Testis (tissue), 3 donors: Measurements from ENCODE around the gene RNF121. TPM values are rescaled to one million over a fixed set of nuclear protein-coding genes. Genes with fewer than 3 reads are reported as not detected.

Experiments
- DNase-seq: peaks from one replicate; pipeline ENCODE4 v3.0.0-alpha.2; 2019
- H3K27ac ChIP-seq, 2 donors: fragments of 200-600 bp; sonication (generic); one replicate each; pipeline ENCODE4 v1.5.1; 2019
- H3K27me3 ChIP-seq: fragments of 200-600 bp; sonication (generic); one replicate; pipeline ENCODE4 v1.5.1; 2019
- H3K36me3 ChIP-seq: fragments of 200-600 bp; sonication (generic); one replicate; pipeline ENCODE4 v1.5.1; 2017; ENCODE audit warnings: low read depth; ENCODE audit errors: missing control alignments
- H3K4me1 ChIP-seq: fragments of 200-600 bp; sonication (generic); one replicate; pipeline ENCODE4 v1.5.1; 2019
- H3K4me3 ChIP-seq, 2 donors: fragments of 200-600 bp; sonication (generic); one replicate each; pipeline ENCODE4 v1.5.1; 2017 to 2019
- H3K9me3 ChIP-seq: fragments of 200-600 bp; sonication (generic); one replicate; pipeline ENCODE4 v1.5.1; 2017
- CTCF ChIP-seq, 3 experiments: fragments of 450-650 bp in 2 of 3; fragments of 200-600 bp in 1 of 3; sonication (generic) in 1 of 3; IDR thresholded peaks; one replicate each; pipeline ENCODE4 v1.5.1; 2016 to 2019; ENCODE audit warnings: antibody characterized with exemption in 3 of 3, mild to moderate bottlenecking in 2 of 3, moderate library complexity in 1 of 3
- POLR2A ChIP-seq: fragments of 450-650 bp; IDR thresholded peaks from one replicate; pipeline ENCODE4 v1.6.1; 2017; ENCODE audit warnings: antibody characterized with exemption, mild to moderate bottlenecking, moderate library complexity
- WGBS, 2 donors: methylation state at CpG; one replicate each; pipeline ENCODE4 v1.1.5; 2018; 5-methylcytosine and 5-hydroxymethylcytosine counted together
- intact Hi-C: fragments of 100-400 bp; cut with DNase I; formaldehyde crosslinking; loops from one replicate; pipeline ENCODE4 v1.15.1; 2023; ENCODE audit warnings: low total_unique reads
- polyA plus RNA-seq: library from polyadenylated mRNA; stranded (reverse); fragments of 350-450 nt; fragmentation: Illumina TruSeq; extraction: RNeasy Lipid Tissue Mini Kit (QIAGEN cat#74804); gene quantifications from one replicate; pipeline ENCODE4 v1.2.3, GENCODE V29; 2014; ENCODE audit warnings: low read depth, low replicate concordance; ENCODE audit not compliant: insufficient read depth
- total RNA-seq, 2 donors: library from RNA; depleted of rRNA; stranded (reverse); fragments of >200 nt; gene quantifications; one replicate each; pipeline ENCODE4 v1.2.3, GENCODE V29; 2016

Gene RNF121
- total and polyA plus RNA-seq, 3 donors from 2014 or later: 51.7 to 72.5 (median 54.4) TPM

DNA sequence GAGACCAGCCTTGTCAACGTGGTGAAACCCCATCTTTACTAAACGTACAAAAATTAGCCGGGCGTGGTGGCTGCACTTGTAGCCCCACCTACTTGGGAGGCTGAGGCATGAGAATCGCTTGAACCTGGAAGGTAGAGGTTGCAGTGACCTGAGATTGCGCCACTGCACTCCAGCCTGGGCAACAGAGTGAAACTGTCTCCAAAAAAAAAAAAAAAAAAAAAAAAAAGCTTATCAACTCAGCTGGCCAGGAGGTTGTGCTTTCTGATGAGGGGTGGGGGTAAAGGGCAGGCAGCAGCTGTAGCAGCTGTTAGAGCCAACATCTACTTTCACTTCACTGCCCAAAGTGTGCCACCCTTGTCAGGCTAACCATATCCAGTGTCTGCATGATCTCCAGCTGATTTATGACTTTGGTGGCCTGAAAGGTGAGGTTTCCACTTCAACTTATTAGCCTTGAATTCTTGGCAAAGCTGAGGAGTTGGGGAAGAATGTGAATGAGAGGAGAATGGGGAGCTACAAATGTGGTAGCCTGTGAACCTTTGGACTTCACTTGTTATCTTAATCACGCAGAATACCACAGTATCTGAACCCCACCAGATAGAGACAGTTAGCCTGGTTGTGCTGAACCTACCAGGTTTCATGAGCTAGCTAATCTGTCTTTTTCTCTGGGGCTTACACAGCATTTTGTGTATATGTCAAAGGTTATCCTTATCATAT, 19.6 kb downstream of the RNF121 start:
- no peak overlapping the region for H3K4me3 ChIP-seq
- H3K9me3 ChIP-seq: no peaks in the 10 kb centered on the region
- H3K36me3 ChIP-seq: no peaks in the 10 kb centered on the region
- intact Hi-C loops: no loop called here
- DNase-seq: no peak
- no peaks in the 10 kb centered on the region for H3K27me3 ChIP-seq
- TF ChIP-seq POLR2A (no peak), CTCF (IDR thresholded peaks at IDR 0.05) (no peak)
- 79 to 80% methylated on average over 7 of the region's 7 CpGs for WGBS, 2 donors
- H3K27ac ChIP-seq: no peak overlapping the region
- H3K4me1 ChIP-seq: no peaks in the 10 kb centered on the region

DNA sequence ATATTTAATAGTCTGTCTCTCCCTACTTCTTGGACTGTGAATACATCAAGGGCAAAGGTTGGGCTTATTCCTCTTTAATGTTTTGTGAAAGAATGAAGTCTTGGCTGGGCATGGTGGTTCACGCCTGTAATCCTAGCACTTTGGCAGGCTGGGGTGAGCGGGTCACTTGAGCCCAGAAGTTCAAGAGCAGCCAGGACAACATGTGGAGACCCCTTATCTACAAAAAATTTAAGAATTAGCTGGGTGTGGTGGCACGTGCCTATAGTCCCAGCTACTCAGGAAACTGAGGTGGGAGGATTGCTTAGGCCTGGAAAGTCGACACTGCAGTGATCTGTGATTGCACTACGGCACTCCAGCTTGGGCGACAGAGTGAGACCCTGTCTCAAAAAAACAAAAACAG, 20.2 kb downstream of the RNF121 start:
- Histone ChIP-seq H3K4me3 (no peak overlapping the region), H3K27ac (no peak overlapping the region), H3K4me1 (no peaks in the 10 kb centered on the region), H3K27me3 (no peaks in the 10 kb centered on the region), H3K36me3 (no peaks in the 10 kb centered on the region), H3K9me3 (no peaks in the 10 kb centered on the region)
- WGBS, 2 donors: 80 to 83% methylated on average over 6 of the region's 6 CpGs
- intact Hi-C loops: no loop called here
- DNase-seq: no peak
- TF ChIP-seq POLR2A: no peak
- TF ChIP-seq CTCF (IDR thresholded peaks at IDR 0.05): no peak

DNA sequence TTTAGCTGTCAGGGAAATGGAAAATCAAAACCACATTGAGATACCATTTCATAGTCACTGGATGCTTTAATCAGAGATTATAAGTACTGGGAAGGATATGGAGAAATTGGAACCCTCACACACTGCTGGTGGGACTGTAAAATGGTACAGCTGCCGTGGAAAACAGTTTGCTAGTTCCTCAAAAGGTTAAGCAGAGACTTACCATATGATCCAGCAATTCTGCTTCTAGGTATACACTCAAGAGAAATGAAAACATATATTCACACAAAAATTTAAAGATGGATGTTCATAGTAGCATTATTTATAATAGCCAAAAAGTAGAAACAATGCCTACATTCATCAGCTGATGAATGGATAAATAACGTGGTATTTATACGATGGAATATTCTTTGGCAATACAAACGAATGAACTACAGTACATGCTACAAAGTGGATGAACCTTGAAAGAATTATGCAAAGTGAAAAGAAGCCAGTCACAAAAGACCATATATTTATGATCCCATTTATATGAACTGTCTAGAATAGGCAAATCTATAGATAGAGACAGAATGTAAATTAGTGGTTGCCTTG, 23.0 kb downstream of the RNF121 start:
- DNase-seq: no peak
- TF ChIP-seq CTCF (IDR thresholded peaks at IDR 0.05) (no peak), POLR2A (no peak)
- no peaks in the 10 kb centered on the region for H3K27me3 ChIP-seq
- no peaks in the 10 kb centered on the region for H3K4me1 ChIP-seq
- no peaks in the 10 kb centered on the region for H3K9me3 ChIP-seq
- 87% methylated on average over 4 of the region's 4 CpGs for WGBS, 2 donors
- H3K27ac ChIP-seq: no peak overlapping the region
- no peak overlapping the region for H3K4me3 ChIP-seq
- intact Hi-C loops: no loop called here
- H3K36me3 ChIP-seq: no peaks in the 10 kb centered on the region

- Histone ChIP-seq H3K36me3 (no peaks in the 10 kb centered on the region), H3K4me1 (no peaks in the 10 kb centered on the region), H3K27ac (no peak overlapping the region), H3K4me3 (no peak overlapping the region), H3K9me3 (no peaks in the 10 kb centered on the region), H3K27me3 (no peaks in the 10 kb centered on the region)
- WGBS, 2 donors: 46 to 57% methylated on average over 3 of the region's 3 CpGs
- TF ChIP-seq POLR2A (no peak), CTCF (IDR thresholded peaks at IDR 0.05) (no peak)
- intact Hi-C loops: no loop called here
- DNase-seq: no peak
Observed at GRCh38 chr11:71955898-71956456, 27.1 kb downstream of the RNF121 start.
